LoVo (cell line): ENCODE results near the gene CFAP97D2.
"Not testable (repeated sequence)": the region's sequence is repeated elsewhere in the genome, so short reads cannot be mapped to it uniquely, and the experiment has no call there.

ENCODE experiments used
- DNase-seq: peaks from one replicate; pipeline ENCODE4 v3.0.0-alpha.2; 2016; ENCODE audit warnings: low spot score

Gene CFAP97D2

DNA sequence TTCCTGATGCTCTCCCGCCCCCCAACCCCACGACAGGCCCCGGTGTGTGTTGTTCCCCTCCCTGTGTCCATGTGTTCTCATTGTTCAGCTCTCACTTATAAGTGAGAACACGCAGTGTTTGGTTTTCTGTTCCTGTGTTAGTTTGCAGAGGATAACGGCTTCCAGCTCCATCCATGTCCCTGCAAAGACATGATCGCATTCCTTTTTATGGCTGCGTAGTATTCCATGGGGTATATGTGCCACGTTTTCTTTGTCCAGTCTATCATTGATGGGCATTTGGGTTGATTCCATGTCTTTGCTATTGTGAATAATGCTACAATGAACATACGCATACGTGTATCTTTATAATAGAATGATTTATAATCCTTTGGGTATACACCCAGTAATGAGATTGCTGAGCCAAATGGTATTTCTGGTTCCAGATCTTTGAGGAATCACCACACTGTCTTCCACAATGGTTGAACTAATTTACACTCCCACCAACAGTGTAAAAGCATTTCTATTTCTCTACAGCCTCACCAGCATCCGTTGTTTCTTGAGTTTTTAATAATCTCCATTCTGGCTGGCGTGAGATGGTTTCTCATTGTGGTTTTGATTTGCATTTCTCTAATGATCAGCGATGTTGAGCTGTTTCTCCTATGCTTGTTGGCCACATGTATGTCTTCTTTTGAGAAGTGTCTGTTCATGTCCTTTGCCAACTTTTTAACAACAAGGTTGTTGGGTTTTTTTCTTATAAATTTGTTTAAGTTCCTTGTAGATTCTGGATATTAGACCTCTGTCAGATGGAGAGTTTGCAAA lies 20.0 kb upstream of the CFAP97D2 start:
- not testable (repeated sequence) for DNase-seq

DNA sequence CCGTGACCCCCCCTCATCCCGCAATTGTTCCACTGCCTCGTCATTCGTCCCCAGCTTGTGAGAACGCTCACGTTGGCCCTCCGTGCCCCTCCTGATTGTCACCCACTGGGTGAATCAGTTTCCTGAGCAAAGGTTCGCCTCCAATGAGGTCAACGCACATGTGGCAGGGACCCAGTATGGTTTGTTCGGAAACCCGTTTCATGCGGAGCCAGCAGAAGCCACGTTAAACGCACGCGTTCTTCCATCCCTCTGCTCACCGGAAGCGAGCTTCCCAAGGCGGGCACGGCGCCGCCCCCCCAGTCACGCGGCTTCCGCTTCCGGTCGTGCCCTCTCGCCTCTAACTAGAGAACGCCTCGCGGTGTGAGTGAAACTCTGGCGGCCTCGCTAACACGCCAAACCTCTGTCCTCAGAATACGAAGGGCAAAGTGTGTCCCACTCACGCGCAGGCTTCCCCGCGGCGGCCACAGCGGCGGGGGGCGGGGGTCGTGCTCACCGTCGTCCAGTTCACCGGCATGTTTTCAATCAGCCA lies 18.0 kb upstream of the CFAP97D2 start:
- no peak for DNase-seq

DNA sequence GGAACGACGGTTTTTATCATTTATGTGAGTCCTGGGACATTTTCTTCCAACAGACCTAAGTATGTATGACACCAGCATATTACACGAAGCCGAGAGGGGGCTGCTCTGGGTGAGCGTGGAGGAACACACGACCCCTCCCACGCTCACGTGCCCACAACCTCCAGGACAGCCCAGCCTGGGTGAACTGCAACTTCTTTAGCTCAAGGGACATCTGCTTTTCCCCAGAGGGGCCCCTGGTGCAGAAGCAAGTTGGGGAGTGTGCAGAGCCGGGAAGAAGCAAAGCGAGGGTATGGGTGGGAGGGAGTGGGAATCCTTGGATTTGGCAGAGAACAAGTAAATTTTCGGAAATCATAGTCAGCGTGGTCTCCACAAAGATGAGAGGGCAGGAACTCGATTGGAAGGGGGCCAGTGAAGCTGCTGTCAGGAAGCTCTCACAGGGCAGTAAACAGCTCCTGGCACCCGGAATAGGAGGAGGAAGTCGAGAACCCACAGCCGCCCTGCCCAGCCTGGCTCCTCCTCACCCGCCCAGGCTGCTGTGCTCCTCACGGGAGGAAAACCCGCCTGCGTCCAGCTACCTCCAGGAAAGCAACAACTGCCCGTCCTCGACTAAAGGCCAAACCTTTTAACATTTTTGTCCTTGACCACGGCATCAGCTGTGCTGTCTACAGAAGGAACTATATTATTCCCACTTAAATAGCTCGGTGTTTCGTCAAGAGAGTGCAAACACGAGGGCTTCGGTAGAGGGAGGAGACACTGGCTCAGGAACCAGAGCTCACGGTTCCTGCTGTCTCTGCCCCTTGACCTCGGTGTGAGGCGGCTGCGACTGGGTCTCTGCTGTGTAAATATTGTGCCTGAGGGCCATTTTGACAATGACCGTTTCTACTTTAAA lies 17.2 kb upstream of the CFAP97D2 start:
- DNase-seq: peak; percentile 12

DNA sequence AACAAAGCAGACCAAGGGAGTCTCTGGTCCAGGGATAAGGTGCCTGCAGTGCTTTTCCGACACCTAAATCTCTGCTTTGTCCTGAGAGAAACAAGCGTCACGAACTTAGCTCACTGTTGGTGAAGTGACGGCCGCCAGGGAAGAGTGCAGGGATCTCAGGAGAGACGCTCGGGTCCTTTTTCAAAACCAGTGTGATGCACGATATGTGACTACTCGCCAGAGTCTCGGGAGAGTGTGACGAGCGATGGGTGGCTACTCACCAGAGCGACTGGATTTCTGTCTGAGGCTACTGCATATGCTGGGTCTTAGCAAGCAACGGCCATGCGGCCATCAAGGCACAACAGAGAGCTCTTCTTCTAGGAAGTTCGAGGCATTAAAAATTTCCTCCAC lies 16.5 kb upstream of the CFAP97D2 start:
- no peak for DNase-seq

- no peak for DNase-seq
These were observed 15.0 kb upstream of the CFAP97D2 start for GRCh38 chr13:114164053-114164452.

DNA sequence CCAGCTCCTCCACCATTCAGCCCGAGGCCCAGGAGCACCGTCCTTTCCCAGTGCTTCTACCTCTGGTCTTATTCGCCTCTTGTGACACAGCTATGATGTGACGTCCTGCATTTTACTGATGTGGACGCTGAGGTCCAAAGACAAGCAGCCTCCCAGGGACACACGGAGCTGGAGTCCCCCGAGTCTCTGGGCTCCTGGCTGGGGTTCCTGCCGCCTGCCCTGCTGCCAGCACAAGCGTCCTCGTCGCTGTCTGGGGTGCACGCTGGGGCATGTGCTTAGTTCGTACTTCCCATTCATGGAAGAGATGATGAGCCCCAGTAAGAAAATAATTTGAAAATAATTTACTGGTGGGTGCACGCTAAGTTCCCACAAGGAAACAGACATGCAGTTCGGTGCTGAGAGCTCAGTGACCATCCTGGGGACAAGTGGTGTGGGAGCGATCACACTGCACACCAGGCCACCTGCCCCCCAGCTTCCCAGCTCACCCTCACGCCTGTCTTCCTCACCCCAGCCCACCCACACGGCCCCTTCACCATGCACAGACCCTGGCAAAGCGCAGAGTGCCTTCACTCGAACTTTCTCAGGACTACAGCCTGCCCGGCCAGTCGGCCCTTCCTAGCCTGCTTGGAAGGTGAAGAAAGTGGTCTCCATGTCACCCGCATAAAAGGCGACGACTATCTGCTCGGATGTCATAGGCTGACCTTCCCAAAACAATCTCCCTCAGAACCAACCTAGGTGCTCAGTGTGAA lies 14.2 kb upstream of the CFAP97D2 start:
- no peak for DNase-seq

DNA sequence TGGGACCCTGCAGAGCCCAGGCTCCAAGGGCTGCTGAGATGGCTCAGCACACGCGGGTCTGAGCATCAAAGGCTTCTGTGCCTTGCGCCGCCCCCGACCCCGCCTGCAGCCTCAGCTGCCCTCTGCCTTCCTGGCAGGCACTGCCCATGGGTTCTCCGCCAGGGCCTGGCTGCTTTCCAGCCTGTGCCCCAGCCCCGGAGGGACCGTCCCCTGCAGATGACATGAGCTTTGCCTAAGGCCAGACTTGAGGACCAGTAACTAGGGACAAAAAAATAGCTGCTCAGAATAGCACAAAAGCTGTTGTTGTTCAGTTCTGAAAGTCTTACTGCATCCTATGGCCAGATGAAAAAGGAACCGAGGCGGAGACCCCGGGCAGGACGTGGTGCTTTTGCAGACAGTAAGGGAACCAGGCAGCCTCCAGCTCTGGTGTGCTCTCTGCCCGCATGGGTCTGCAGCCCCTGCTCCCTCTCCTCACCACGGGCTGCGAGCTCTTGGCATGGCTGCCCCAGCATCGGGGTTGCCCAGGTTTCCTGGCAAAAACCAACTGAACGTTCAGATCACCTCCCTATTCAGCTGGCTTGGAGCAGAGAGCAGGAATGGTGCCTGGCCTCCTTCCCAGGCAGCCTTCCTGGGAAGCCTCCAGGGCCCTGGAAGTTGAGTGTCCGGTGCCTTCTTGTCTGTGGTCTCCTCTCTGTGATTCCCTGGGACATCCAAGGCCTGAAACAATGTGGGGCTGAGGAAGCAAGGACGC lies 12.5 kb upstream of the CFAP97D2 start:
- no peak for DNase-seq

DNA sequence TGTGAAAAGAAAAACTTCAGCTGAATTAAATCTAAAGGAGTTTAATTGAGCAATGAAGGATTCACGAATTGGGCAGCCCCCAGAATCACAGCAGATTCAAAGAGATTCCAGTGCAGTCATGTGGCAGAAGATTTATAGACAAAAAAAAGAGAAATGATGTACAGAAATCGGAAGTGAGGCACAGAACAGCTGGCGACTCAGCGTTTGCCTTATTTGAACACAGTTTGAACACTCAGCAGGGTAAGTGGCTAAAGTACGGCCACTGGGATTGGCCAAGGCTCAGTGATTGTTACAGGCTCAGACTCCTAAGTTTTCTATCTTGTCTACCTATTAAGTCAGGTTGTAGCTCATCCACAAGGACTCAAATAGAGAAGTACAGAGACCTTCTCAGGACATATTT lies 11.6 kb upstream of the CFAP97D2 start:
- DNase-seq: no peak

- DNase-seq: no peak
These were observed 11.2 kb upstream of the CFAP97D2 start for GRCh38 chr13:114167885-114168284.

GRCh38 chr13:114173272-114173671 lies 5.8 kb upstream of the CFAP97D2 start:
- no peak for DNase-seq

GRCh38 chr13:114173745-114174144 lies 5.3 kb upstream of the CFAP97D2 start:
- DNase-seq: no peak

GRCh38 chr13:114174529-114174961 lies 4.5 kb upstream of the CFAP97D2 start:
- DNase-seq: no peak

GRCh38 chr13:114176359-114176902 lies 2.6 kb upstream of the CFAP97D2 start:
- DNase-seq: not testable (repeated sequence)

DNA sequence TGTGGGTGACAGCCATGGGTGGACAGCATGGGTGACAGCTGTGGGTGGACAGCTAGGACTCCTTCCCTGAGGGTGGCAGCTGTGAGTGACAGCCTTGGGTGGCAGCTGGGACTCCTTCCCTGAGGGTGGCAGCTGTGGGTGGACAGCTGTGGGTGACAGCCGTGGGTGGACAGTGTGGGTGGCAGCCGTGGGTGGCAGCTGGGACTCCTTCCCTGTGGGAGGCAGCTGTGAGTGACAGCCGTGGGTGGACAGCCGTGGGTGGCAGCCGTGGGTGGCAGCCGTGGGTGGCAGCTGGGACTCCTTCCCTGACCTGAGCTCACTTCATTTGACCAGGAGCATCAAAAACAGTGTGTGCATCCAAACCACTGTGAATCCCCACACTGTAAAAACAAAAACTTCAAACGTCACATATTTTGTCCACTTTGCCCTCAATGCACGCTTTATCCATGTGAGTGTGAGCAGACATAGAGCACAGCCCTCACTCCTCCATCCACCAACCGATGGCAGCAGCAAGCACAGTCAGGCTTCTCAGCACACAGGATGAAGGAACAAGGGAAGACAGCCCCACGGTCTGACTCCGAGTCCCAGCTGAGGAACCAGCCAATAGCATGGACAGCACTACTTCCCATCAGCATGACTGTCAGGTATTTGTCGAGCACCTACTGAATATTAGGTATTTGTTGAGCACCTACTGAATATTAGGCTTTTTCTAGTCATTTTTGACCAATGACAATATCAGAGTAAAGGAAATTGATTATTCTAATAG lies 1.6 kb upstream of the CFAP97D2 start:
- DNase-seq: no peak

DNA sequence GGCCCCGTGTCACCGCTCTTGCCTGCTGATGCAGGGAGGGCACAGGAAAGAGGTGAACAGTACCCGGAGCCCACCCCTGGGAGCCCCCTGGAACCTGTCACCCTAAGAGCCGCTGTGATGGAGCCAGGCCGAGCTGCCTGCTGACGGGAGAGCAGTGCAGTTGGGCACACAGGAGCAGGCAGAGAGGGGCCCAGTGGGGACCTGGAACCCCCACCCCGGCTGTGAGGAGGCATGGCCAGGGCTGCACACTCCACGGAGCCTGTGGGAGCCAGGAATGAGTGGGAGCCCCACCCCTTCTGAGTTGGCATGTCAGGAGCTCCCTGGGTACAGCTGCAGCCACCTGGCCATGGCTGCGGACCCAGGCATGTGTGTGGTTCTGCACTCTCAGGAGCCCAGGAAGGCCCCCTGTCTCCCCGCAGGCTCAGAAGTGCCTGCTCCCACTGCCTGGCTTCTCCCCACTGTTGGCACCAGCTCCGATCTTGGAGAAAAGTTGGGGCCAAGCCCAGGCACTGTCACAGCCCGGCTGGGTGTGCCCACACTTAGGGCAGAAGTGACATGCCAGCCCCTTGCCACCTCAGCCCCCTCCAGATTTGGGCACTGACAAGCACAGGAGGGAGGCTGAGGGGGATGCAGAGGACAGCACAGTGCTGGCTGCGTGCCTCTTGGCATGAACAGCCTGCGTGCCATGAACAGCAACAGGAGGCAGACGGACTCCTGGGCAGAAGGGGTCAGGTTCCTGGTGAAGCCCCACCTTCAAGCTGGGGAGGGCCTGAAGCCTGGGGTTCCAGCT lies 6.3 kb downstream of the CFAP97D2 start:
- DNase-seq: no peak

GRCh38 chr13:114194853-114195252 lies 15.8 kb downstream of the CFAP97D2 start:
- DNase-seq: no peak

GRCh38 chr13:114196629-114197028 lies 17.6 kb downstream of the CFAP97D2 start:
- DNase-seq: no peak

- DNase-seq: no peak
These were observed 19.5 kb downstream of the CFAP97D2 start for GRCh38 chr13:114198556-114198955.

DNA sequence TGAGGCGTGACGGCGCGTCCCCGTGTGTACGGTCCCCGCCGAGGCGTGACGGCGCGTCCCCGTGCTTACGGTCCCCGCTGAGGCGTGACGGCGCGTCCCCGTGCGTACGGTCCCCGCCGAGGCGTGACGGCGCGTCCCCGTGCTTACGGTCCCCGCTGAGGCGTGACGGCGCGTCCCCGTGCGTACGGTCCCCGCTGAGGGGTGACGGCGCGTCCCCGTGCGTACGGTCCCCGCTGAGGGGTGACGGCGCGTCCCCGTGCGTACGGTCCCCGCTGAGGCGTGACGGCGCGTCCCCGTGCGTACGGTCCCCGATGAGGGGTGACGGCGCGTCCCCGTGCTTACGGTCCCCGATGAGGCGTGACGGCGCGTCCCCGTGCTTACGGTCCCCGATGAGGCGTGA lies 20.5 kb downstream of the CFAP97D2 start:
- not testable (repeated sequence) for DNase-seq

DNA sequence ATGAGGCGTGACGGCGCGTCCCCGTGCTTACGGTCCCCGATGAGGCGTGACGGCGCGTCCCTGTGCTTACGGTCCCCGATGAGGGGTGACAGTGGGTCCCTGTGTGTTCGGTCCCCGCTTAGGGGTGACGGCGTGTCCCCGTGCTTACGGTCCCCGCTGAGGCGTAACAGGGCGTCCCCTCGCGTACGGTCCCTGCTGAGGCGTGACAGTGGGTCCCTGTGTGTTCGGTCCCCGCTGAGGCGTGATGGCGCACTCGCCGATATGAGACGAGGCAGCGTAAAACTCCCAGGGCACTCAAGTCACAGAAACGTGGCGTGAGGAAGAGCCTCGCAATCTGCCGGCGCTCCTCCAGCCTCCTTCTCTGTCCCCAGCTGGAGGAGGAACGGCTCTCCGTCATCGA lies 20.9 kb downstream of the CFAP97D2 start:
- DNase-seq: no peak
